Fibroblast of villous mesenchyme (primary cell): ENCODE measurements around the gene GFRA1. TPM values are rescaled to one million over a fixed set of nuclear protein-coding genes. Genes with fewer than 3 reads are reported as not detected.

Source experiments
- DNase-seq: peaks from one replicate; pipeline ENCODE4 v3.0.0-alpha.2; 2010; ENCODE audit warnings: low read depth
- H3K4me3 ChIP-seq: 2 replicates; pipeline ENCODE4 v1.5.1; 2011; ENCODE audit warnings: low read depth, mild to moderate bottlenecking, low read length
- CTCF ChIP-seq: IDR thresholded peaks from 2 replicates; pipeline ENCODE4 v1.5.1; 2012; ENCODE audit warnings: low read depth, mild to moderate bottlenecking, low read length; ENCODE audit not compliant: insufficient read depth
- total RNA-seq: library from RNA; depleted of rRNA; stranded (reverse); fragments of >200 nt; gene quantifications from 2 replicates; pipeline ENCODE4 v1.2.3, GENCODE V29; 2012

The GFRA1 gene
- total RNA-seq, 1 donor, result 59.6 TPM

- DNase-seq, result no peak
- no peak for TF ChIP-seq CTCF
- H3K4me3 ChIP-seq, result no peak overlapping the region
These were observed 8.9 kb downstream of the GFRA1 start for GRCh38 chr10:116263870-116264655.

GRCh38 chr10:116262678-116263077 lies 10.3 kb downstream of the GFRA1 start:
- H3K4me3 ChIP-seq, result no peak overlapping the region
- DNase-seq, result no peak
- TF ChIP-seq CTCF, result no peak

GRCh38 chr10:116260599-116260998 lies 12.4 kb downstream of the GFRA1 start:
- no peak overlapping the region for H3K4me3 ChIP-seq
- DNase-seq, result no peak
- no peak for TF ChIP-seq CTCF

- H3K4me3 ChIP-seq, result no peak overlapping the region
- DNase-seq, result no peak
- no peak for TF ChIP-seq CTCF
These were observed 13.4 kb downstream of the GFRA1 start for GRCh38 chr10:116259638-116260037.

- no peak for TF ChIP-seq CTCF
- no peak for DNase-seq
- no peak overlapping the region for H3K4me3 ChIP-seq
These were observed 15.2 kb downstream of the GFRA1 start for GRCh38 chr10:116257785-116258184.

- no peak for DNase-seq
- H3K4me3 ChIP-seq, result no peak overlapping the region
- TF ChIP-seq CTCF, result no peak
These were observed 16.2 kb downstream of the GFRA1 start for GRCh38 chr10:116256752-116257259.
